ENCODE results near the gene STMN3. TPM values are rescaled to one million over a fixed set of nuclear protein-coding genes. Genes with fewer than 3 reads are reported as not detected.
"Not testable (repeated sequence)": the region's sequence is repeated elsewhere in the genome, so short reads cannot be mapped to it uniquely, and the experiment has no call there.

Gene STMN3
- total RNA-seq, 1 donor from 2014 or later: 14.3 TPM

- intact Hi-C loops (cut with micrococcal nuclease): no loop called here
Measured at GRCh38 chr20:63678667-63679465, 25.6 kb upstream of the STMN3 start.

GRCh38 chr20:63678071-63678470 lies 24.8 kb upstream of the STMN3 start:
- intact Hi-C loops (cut with micrococcal nuclease): no loop called here

GRCh38 chr20:63675681-63676368 lies 22.6 kb upstream of the STMN3 start:
- intact Hi-C loops (cut with micrococcal nuclease): no loop called here

DNA sequence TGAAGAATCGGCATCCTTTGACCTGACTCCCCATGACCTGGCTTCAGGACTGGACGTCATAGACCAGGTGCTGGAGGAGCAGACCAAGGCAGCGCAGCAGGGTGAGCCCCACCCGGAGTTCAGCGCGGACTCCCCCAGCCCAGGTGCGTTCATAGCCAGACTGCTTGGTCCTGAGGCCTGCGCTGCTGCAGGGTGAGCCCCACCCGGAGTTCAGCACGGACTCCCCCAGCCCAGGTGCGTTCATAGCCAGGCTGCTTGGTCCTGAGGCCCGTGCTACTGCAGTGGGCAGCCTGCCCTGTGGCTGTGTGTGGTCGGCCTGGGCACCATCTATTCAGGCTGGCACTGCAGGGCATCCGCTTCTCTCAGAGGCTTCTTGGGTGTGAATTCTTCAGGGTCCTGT lies 20.7 kb upstream of the STMN3 start:
- intact Hi-C loops (cut with micrococcal nuclease): no loop called here

- intact Hi-C loops (cut with micrococcal nuclease): no loop called here
Measured at GRCh38 chr20:63672666-63673065, 19.4 kb upstream of the STMN3 start.

GRCh38 chr20:63671695-63672094 lies 18.5 kb upstream of the STMN3 start:
- intact Hi-C loops (cut with micrococcal nuclease): not testable (repeated sequence)

DNA sequence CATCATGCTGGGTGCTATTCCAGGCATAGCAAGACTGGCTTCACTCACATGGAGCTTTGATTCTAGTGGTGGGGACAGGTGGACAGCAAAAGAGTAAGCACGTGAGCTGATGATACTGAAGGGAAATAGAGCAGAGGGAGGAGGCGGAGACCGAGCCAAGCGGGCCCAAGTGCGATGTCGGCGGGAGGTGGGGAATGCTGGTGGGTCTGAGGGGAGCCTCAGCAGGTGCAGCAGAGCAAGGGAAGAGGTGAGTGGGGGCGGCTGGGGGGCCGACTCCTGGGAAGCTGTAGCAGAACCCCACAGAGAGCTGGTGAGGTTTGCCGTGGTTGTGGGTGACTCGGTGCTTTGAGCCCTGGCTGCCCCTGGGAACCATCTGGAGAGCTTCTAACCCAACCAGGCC lies 15.1 kb upstream of the STMN3 start:
- intact Hi-C loops (cut with micrococcal nuclease): no loop called here

GRCh38 chr20:63667858-63668257 lies 14.6 kb upstream of the STMN3 start:
- intact Hi-C loops (cut with micrococcal nuclease): no loop called here

DNA sequence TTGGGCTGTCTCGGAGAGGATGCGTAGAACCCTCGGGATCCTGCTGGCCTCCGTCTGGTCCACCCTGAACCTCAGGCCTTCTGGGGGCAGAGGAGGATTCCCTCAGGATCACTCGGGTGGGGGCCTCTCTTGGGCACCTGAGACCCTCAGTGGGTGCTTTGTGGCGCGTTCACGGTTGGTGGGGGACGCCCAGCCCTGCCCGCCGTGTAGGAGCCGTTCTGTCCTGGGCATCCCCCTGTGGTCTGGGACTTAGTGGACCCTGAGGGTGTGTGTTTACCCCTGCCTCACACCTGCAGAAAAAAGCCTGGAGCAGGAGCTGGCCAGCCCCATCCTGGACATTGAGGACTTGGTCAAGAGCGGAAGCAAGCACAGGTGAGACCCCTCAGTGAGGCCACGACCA lies 12.5 kb upstream of the STMN3 start:
- intact Hi-C loops (cut with micrococcal nuclease): no loop called here

- intact Hi-C loops (cut with micrococcal nuclease): no loop called here
Measured at GRCh38 chr20:63664861-63665594, 11.8 kb upstream of the STMN3 start.

DNA sequence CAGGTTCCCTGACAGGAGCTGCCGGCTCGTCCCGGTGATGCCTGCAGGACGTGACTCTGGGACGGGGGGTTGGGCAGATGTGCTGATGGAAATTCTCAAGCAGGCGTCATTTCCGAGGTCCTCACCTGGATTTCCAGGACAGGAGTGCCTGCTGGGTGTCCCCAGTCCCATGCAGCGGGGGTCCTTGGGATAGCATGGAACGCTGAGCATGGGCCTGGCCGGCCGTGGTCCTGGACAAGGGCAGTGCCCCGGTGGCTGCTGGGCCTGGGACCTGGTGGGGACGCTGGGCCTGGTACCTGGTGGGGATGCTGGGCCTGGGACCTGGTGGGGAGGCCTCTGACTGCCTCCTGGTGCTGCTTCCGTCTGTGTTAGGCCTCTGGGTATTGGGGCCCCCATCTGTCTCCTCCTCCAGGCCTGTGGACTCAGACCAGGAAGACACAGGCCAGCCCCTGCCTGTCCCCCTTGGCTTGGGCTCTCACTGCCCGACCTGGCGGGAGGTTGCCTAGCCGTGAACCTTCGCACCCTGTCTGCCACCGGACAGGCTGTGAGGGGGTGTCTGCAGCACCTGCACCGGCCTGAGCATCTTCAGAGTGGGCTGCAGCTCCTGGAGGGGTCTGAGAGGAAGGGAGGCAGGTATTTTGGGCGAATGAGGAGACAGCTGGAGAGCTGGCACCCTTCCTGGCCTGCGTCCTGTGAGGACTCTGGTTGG lies 11.1 kb upstream of the STMN3 start:
- intact Hi-C loops (cut with micrococcal nuclease): no loop called here

- intact Hi-C loops (cut with micrococcal nuclease): no loop called here
Measured at GRCh38 chr20:63663332-63664066, 10.3 kb upstream of the STMN3 start.

DNA sequence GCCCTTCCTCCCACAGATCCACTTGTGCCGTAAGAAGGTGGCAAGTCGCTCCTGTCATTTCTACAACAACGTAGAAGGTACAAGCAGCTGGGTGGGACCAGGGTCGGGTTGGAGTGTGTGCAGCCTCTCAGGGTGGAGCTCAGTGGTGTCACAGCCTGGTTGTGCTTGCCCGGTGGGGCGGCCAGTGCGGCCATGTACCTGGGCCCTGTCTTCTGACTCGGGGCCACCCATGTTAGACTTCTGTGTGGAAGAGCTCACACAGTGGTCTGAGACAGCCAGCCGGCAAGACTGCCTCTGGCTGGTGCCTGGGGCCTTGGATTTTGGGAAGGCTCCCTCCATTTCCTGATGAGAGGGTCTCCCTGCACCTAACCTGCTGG lies 9.6 kb upstream of the STMN3 start:
- intact Hi-C loops (cut with micrococcal nuclease): no loop called here

GRCh38 chr20:63661959-63662812 lies 9.0 kb upstream of the STMN3 start:
- intact Hi-C loops (cut with micrococcal nuclease): no loop called here

- intact Hi-C loops (cut with micrococcal nuclease): no loop called here
Measured at GRCh38 chr20:63661108-63661507, 7.9 kb upstream of the STMN3 start.

GRCh38 chr20:63660622-63661021 lies 7.4 kb upstream of the STMN3 start:
- intact Hi-C loops (cut with micrococcal nuclease): no loop called here

- intact Hi-C loops (cut with micrococcal nuclease): not testable (repeated sequence)
Measured at GRCh38 chr20:63660174-63660573, 7.0 kb upstream of the STMN3 start.

- intact Hi-C loops (cut with micrococcal nuclease): loop anchor here (2.0 to 10.0 kb wide), 3 partner anchors 71 to 725 kb away; partner anchors contain the start of genes GID8 and YTHDF1
Measured at GRCh38 chr20:63659370-63659769, 6.1 kb upstream of the STMN3 start.

DNA sequence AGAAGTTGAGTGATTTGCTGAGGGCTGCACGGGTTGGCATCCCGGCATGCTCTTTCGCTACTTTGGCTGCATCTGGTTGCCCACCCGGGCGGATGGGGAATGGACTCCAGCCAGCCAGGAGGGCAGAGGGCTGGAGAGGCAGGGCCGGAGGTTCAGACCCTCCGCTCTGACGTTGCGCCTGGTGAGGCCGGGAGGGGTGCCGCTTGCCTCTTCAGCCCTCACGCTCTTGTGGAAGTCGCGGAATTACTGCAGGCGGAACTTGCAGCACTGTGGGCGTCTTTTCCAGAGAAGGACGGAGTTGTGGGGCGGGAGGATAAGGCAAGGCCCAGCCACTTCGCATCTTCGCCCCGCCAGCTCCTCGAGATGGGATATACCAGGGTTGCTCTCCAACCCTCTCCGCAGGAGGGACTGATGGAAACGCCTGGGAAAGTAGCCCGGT lies 5.5 kb upstream of the STMN3 start:
- intact Hi-C loops (cut with micrococcal nuclease): loop anchor here (1.0 to 10.0 kb wide), 13 partner anchors 16 to 724 kb away; partner anchors contain the start of genes ARFRP1, GID8, GMEB2 and PRPF6
